Hepatocyte (in vitro differentiated cells): ENCODE data around the gene DDAH2. TPM values are rescaled to one million over a fixed set of nuclear protein-coding genes. Genes with fewer than 3 reads are reported as not detected.
A peak's percentile ranks its signal among the peaks of the same experiment; 100 is the strongest.

Experiments
- DNase-seq: peaks from one replicate; pipeline ENCODE4 v3.0.0-alpha.2; 2016; ENCODE audit warnings: low spot score
- H2AFZ ChIP-seq: fragments of 200-600 bp; sonication (generic); 2 replicates; pipeline ENCODE4 v1.6.0; 2016; ENCODE audit warnings: antibody characterized with exemption, mild to moderate bottlenecking
- H3K27ac ChIP-seq: fragments of 200-600 bp; sonication (generic); 2 replicates; pipeline ENCODE4 v1.5.1; 2016; ENCODE audit warnings: mild to moderate bottlenecking
- H3K27me3 ChIP-seq: fragments of 200-600 bp; sonication (generic); 2 replicates; pipeline ENCODE4 v1.6.1; 2016
- H3K36me3 ChIP-seq: fragments of 200-600 bp; sonication (generic); replicated peaks from 2 replicates; pipeline ENCODE4 v1.5.1; 2016; ENCODE audit warnings: low read depth; ENCODE audit not compliant: insufficient read depth
- H3K4me1 ChIP-seq: fragments of 200-600 bp; sonication (generic); 2 replicates; pipeline ENCODE4 v1.5.1; 2016; ENCODE audit warnings: mild to moderate bottlenecking, moderate library complexity; ENCODE audit not compliant: insufficient read depth
- H3K4me2 ChIP-seq: fragments of 200-600 bp; sonication (generic); 2 replicates; pipeline ENCODE4 v1.6.0; 2016
- H3K4me3 ChIP-seq: fragments of 200-600 bp; sonication (generic); 2 replicates; pipeline ENCODE4 v1.5.1; 2016; ENCODE audit warnings: mild to moderate bottlenecking
- H3K79me2 ChIP-seq: fragments of 200-600 bp; sonication (generic); 2 replicates; pipeline ENCODE4 v1.6.0; 2017; ENCODE audit warnings: mild to moderate bottlenecking
- H3K9me2 ChIP-seq: fragments of 200-600 bp; sonication (generic); replicated peaks from 2 replicates; pipeline ENCODE4 v1.6.0; 2017; ENCODE audit warnings: mild to moderate bottlenecking; ENCODE audit not compliant: insufficient read depth
- H3K9me3 ChIP-seq: fragments of 200-600 bp; sonication (generic); 2 replicates; pipeline ENCODE4 v1.5.1; 2016; ENCODE audit warnings: low read depth, mild to moderate bottlenecking
- H4K20me1 ChIP-seq: fragments of 200-600 bp; sonication (generic); 2 replicates; pipeline ENCODE4 v1.6.0; 2016; ENCODE audit warnings: mild to moderate bottlenecking; ENCODE audit not compliant: insufficient read depth, poor library complexity, severe bottlenecking
- EZH2 ChIP-seq: fragments of 200-600 bp; sonication (generic); IDR thresholded peaks from 2 replicates; pipeline ENCODE4 v1.6.1; 2016; ENCODE audit warnings: antibody characterized with exemption, mild to moderate bottlenecking, borderline replicate concordance
- EZH2phosphoT487 ChIP-seq: fragments of 200-600 bp; sonication (generic); IDR thresholded peaks from one replicate; pipeline ENCODE4 v1.6.1; 2018; ENCODE audit warnings: antibody characterized with exemption, mild to moderate bottlenecking, low read depth, moderate library complexity; ENCODE audit not compliant: unreplicated experiment, severe bottlenecking
- WGBS: methylation state at CpG from one replicate; pipeline ENCODE4 v1.1.6; 2016; ENCODE audit warnings: low lambda C conversion rate; ENCODE audit errors: missing lambda C conversion rate; 5-methylcytosine and 5-hydroxymethylcytosine counted together
- polyA plus RNA-seq: library from polyadenylated mRNA; unstranded; fragments of >200 nt; fragmentation: Nextera tagmentation; extraction: Ambion mirVana; gene quantifications from 2 replicates; pipeline ENCODE4 v1.2.1, GENCODE V29; 2016
- total RNA-seq: library from RNA; depleted of rRNA; stranded (reverse); fragments of >200 nt; gene quantifications from 2 replicates; pipeline ENCODE4 v1.2.3, GENCODE V29; 2014
- TF ChIP-seq, protein P1 (sequence below): fragments of 200-600 bp; sonication (generic); IDR thresholded peaks from 2 replicates; pipeline ENCODE4 v1.5.1; 2016; ENCODE audit warnings: antibody characterized with exemption, mild to moderate bottlenecking; ENCODE audit not compliant: poor library complexity

DDAH2 gene
- total and polyA plus RNA-seq, 2 experiments from 2014 or later = 93.8 to 157 TPM

DNA sequence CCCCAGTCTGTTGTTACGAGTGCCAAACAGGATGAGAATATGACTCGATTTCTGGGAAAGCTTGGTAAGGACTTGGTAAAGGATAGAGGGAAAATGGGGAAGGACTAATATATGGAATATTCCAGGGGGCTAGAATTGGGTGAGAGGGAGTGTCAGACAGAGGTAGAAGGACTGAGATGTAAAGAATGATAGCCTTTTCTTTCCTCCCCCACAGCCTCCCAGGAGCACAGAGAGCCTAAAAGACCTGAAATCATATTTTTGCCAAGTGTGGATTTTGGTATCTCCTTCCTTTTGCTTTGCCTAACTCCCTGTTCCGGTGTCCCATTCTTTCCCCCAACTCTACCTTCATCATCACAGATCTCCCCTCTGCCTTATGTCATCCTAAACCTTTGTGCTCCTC is 13.8 kb upstream of the DDAH2 start:
- WGBS = 97% methylated on average over 3 of the region's 3 CpGs
- H3K9me2 ChIP-seq = no peaks in the 10 kb centered on the region
- H3K4me1 ChIP-seq = peaks cover 16% of the 10 kb centered on the region
- no peak overlapping the region for H2AFZ ChIP-seq
- H4K20me1 ChIP-seq = no peaks in the 10 kb centered on the region
- no peaks in the 10 kb centered on the region for H3K9me3 ChIP-seq
- no peaks in the 10 kb centered on the region for H3K36me3 ChIP-seq
- no peak for DNase-seq
- H3K27ac ChIP-seq = no peak overlapping the region
- H3K79me2 ChIP-seq = no peaks in the 10 kb centered on the region
- no peaks in the 10 kb centered on the region for H3K27me3 ChIP-seq
- H3K4me2 ChIP-seq = no peak overlapping the region
- no peak for TF ChIP-seq EZH2phosphoT487
- TF ChIP-seq, protein P1, sequence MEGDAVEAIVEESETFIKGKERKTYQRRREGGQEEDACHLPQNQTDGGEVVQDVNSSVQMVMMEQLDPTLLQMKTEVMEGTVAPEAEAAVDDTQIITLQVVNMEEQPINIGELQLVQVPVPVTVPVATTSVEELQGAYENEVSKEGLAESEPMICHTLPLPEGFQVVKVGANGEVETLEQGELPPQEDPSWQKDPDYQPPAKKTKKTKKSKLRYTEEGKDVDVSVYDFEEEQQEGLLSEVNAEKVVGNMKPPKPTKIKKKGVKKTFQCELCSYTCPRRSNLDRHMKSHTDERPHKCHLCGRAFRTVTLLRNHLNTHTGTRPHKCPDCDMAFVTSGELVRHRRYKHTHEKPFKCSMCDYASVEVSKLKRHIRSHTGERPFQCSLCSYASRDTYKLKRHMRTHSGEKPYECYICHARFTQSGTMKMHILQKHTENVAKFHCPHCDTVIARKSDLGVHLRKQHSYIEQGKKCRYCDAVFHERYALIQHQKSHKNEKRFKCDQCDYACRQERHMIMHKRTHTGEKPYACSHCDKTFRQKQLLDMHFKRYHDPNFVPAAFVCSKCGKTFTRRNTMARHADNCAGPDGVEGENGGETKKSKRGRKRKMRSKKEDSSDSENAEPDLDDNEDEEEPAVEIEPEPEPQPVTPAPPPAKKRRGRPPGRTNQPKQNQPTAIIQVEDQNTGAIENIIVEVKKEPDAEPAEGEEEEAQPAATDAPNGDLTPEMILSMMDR = no peak
- no peak for TF ChIP-seq EZH2
- no peak overlapping the region for H3K4me3 ChIP-seq

- Histone ChIP-seq H3K4me1 (peaks cover 27% of the 10 kb centered on the region), H3K27ac (no peak overlapping the region), H3K9me2 (no peaks in the 10 kb centered on the region), H3K79me2 (peaks cover 2% of the 10 kb centered on the region), H3K27me3 (no peaks in the 10 kb centered on the region), H3K9me3 (no peaks in the 10 kb centered on the region), H3K4me3 (no peak overlapping the region), H3K36me3 (no peaks in the 10 kb centered on the region), H3K4me2 (no peak overlapping the region), H2AFZ (no peak overlapping the region), H4K20me1 (no peaks in the 10 kb centered on the region)
- DNase-seq = no peak
- TF ChIP-seq, protein P1 = no peak
- TF ChIP-seq EZH2 (no peak), EZH2phosphoT487 (no peak)
- 94% methylated on average over 2 of the region's 2 CpGs for WGBS
These were observed 12.7 kb upstream of the DDAH2 start for GRCh38 chr6:31741815-31742214.

DNA sequence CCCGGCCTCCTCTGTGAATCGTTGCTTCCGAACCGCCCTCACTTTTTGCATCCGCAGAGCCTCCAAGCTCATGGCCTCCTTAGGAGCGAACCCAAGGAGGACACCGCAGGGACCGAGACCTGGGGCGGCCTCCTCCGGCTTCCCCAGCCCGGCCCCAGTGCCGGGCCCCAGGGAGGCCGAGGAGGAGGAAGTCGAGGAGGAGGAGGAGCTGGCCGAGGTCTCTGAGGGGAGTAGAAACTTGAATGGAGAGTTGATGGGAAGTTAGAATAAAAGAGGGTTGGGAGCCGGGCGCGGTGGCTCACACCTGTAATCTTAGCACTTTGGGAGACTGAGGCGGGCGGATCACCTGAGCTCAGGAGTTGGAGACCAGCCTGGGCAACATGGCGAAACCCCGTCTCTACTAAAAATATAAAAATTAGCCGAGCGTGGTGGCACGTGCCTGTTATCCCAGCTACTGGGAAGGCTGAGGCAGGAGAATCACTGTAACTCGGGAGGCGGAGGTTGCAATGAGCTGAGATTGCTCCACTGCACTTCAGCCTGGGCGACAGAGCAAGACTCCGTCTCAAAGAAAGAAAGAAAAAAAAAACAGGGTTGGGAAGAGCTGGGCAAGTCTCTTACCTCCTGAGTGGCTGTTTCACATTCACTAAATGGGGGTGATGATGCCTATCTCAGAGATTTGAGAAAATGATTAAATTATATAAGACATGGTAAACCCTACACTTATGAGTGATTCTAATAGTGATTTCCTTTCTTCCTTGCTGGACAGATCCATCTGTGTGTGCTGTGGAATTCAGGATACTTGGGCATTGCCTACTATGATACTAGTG is 11.5 kb upstream of the DDAH2 start:
- H3K27me3 ChIP-seq = no peaks in the 10 kb centered on the region
- peaks cover 30% of the 10 kb centered on the region for H3K4me1 ChIP-seq
- peak overlapping the region; percentile 20 for H3K4me3 ChIP-seq
- DNase-seq = no peak
- no peaks in the 10 kb centered on the region for H3K9me3 ChIP-seq
- peaks cover 12% of the 10 kb centered on the region for H3K79me2 ChIP-seq
- WGBS = 47% methylated on average over 29 of the region's 29 CpGs
- peak overlapping the region; percentile 83 for H3K4me2 ChIP-seq
- H3K36me3 ChIP-seq = no peaks in the 10 kb centered on the region
- peak overlapping the region; percentile 94 for H3K27ac ChIP-seq
- peak overlapping the region; percentile 30 for H2AFZ ChIP-seq
- TF ChIP-seq EZH2phosphoT487 (no peak), EZH2 (no peak)
- TF ChIP-seq, protein P1 = no peak
- no peaks in the 10 kb centered on the region for H3K9me2 ChIP-seq
- H4K20me1 ChIP-seq = no peaks in the 10 kb centered on the region
